ENCODE results near the gene OR6P1.

OR6P1 gene, protein sequence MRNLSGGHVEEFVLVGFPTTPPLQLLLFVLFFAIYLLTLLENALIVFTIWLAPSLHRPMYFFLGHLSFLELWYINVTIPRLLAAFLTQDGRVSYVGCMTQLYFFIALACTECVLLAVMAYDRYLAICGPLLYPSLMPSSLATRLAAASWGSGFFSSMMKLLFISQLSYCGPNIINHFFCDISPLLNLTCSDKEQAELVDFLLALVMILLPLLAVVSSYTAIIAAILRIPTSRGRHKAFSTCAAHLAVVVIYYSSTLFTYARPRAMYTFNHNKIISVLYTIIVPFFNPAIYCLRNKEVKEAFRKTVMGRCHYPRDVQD

DNA sequence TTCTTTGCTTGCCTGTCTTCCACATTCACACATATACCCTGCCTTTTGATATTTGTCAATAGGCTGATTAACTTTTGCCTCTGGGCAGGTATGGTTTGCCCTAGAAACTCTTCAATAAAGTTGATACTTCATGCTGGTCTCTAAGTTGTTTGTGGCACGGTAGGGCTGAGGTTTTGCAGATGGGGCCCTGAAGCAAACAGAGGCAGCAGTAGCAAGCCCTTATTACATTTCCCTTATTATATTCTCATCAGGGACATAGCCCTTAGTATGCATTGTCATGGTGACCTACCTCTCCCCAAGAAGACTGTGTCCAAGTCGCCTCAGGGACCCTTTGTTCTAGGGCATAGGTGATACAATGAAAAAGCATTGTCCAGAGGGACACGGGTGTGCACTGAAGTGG lies at the start of gene OR6P1:
Gene OR6P1 (minus strand): TSS at position 101 of the 400 bp plus-strand sequence. CDS start 6,976 bp downstream, outside the sequence.
- no peak for DNase-seq

DNA sequence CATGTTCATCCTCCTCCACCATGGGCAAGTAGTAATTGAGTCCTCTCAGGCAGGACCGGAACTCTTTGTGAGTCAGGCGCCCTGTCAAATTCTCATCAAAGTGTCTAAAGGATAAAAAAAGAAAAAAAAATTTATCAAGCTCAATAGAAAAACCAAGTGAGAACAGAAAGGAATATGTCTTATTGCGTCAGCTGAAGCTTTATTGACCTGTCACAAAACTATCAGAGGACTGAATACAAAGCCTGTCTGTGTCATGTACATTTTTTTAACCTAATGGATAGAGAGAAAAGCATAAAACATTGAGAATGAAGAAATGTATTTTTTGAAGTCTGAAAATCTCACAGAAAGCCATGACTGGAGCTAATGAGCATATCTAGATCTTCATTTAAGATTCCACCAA lies 43.4 kb upstream of the OR6P1 start:
- no peak for DNase-seq

DNA sequence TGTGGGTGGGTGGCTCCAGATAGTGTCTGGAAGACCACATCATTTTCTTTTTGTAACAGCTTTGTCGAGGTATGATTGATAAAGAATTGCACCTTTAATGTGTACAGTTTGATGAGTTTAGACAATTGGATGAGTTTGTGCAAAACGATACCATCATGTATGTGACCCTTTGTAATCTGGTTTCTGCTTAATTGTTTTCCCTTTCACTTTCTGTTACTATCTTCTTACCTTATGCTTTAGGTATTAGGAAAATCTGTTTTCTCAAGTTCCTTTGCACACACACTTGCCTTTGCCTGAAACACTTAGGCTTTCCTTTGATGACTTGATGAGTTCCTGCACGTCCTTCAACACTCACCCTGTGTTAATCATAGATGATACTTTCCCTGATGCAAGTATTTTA lies 41.5 kb upstream of the OR6P1 start:
- no peak for DNase-seq

DNA sequence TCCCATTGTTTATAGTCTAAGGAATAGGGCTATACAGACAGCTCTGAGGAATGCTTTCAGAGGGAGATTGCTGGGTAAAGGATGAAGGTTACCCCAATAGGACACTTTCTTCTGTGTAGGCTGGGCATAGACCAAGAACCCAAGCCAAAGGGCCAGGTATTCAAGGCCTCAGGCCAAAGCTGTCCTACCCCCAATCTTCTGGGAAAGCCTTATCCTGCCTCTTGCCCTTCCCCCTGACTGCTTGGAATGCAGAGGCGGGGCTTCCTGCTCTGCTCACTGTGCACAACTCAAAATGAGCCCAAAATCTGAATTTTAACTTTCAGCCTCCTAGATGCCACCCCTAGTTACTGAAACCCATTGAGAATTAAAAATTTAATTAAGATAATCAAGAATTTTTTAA lies 36.9 kb upstream of the OR6P1 start:
- no peak for DNase-seq

DNA sequence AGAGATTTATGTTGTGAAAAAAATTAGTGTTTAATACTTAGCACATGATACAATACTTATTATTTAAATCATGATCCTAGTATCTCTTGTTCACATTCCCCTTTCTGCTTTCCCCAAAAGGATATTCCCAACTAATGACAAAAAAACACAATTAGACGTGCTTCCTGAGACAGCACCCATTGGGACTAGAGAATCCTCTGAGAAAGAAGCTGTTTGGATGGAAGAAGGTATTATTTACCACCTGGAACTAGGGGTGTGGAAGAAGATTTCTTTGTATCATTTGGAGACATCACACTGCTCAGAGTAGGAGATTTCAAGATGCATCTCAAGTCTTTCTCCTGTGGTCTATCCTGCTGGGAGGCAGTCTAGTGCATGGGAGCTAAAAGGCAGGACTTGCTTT lies 34.6 kb upstream of the OR6P1 start, which contains the start of gene OR10Z1:
Gene OR10Z1 (plus strand): TSS at position 301 of the 400 bp plus-strand sequence. CDS start 1,171 bp downstream, outside the sequence.
- no peak for DNase-seq

DNA sequence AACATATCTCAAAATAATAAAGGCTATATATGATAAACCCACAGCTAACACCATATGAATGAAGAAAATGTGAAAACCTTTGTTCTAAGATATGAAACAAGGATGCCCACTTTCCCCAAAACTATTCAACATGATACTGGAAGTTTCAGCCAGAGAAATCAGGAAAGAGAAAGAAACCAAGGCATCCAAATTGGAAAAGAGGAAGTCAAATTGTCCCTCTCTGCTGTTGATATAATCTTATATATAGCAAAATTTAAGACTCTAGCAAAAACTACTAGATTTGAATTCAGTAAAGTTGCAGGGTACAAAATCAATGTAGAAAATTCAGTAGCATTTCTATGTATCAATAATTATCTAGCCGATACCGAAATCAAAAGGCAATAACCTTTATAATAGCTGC lies 30.4 kb upstream of the OR6P1 start:
- no peak for DNase-seq

DNA sequence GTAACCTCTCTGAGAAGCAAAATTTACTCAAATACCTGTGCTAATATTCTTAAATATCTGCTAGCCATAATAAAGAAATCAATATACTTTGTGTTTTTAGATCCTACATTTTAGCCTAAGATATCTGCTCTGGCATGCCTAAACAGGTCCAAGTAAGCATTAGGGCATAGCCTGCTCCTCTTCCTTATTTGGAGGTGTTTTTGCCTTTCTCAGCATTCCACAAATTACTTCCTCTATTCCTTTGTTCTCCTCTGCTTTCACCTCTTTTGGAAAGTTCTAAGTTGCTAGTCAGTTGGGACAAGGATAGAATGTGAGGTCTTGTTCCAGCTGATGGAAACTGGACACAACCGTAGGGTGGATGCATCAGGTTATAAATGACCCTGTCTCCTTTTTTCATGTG lies 16.6 kb upstream of the OR6P1 start:
- no peak for DNase-seq

DNA sequence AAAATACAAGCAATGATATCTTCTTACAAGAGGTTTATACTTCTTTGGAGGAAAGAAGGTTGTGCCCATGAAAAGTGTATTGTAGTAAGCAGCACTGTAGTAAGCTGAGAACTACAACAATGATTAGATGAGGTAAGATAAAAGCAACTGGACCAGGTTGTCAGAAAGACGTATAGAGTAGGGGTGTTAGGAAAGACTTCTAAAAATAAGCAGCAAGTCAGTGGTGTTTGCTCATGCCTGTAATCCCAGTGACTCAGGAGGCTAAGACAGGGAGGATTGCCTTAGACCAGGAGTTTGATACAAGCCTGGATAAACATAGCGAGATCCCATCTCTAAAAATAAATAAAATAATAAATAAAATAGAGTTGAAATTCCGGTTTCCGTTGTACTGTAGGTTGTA lies 13.6 kb upstream of the OR6P1 start:
- no peak for DNase-seq

DNA sequence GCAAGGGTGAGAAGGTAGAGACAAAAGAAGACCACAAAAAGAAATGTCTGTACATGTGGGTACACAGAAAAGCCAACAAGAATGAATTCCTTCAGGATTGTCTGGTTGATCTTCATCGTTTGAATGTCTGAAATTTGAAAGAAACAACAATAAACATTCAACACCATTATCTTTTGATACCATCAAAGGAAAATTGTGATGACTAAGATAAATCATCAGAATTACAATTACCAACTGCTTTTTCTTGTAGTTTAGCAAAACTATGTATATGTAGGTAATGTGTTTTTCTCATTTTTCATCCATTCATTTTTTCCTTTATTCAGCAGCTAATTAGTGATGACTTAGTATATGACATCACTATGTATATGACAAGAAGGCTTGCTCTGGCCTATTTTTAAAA lies 9.4 kb upstream of the OR6P1 start, which contains the start of gene OR10X1:
Gene OR10X1 (minus strand): TSS at position 167 of the 400 bp plus-strand sequence. CDS start 0 bp downstream, at position 167.
- no peak for DNase-seq

DNA sequence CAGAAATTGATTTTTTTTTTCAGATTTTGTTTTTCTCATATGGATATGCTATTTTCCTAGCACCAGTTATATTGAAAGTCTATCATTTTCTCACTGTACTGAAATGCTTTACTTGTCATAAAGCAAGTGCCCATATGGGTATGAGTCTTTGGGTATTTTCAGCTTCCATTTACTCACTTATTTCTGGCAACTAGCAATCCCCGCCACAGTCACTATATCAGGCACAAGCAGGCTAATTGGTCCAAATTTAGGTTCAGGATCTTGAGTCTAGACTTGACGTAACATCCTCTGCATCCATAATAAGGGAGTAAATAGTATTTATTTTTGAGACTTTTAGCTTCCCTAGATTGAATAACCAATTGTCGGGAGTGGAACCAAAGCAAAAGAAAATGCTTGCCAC lies 7.2 kb upstream of the OR6P1 start:
- no peak for DNase-seq

DNA sequence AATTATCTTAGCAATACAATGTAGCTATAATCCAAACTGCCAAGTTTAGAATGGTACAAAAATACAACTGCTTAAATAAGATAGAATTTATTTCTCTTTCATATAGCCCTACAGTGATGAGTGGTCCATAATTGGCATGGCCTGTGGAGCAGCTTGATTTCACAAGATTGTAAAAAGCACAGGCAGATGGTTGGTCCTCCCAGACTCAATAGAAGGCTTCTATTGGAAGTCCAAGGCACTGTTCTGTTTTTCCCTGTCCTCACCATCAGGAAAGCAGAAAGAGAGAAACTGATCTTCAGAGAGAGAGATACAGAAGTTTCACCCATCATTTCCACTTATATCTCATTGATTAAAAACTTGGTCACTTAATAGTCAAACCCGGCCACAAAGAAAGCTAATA lies 1.8 kb upstream of the OR6P1 start:
- DNase-seq, result no peak

DNA sequence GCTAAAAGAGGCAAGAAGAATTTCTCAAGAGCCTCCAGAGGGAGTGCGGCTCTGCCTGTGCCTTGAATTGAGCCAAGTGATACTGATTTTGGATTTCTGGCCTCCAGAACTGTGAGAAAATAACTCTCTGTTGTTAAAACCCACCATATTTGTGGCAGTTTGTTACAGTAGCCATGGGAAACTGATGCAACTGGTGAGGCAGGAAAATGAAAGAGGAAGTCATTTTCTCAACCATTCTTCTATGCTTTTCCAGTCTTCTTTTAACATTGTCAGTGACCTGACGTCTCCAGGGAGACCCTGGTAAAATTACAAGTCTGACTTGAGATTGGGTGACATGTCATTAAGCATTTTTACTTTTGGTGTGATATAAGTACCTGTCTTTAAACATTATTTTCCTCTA lies 5.8 kb downstream of the OR6P1 start:
- no peak for DNase-seq

DNA sequence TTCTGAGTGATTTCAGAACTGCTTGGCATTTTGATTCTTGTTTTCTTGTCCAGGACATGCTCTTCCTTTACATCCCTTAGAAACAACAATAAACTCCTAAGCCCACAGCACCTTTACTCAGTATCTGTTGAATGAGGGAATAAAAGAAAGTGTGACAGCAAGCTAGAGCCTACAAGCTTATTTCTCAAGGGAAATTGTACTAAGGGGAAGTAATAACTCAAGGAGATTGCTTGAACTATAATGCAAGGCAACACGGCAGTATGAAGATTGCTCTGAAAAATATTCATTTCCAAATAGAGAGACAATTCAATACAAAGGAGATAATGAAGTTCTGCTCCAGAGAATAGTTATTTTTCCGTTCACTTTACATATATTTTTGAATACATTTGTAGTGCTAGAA lies 6.5 kb downstream of the OR6P1 start:
- DNase-seq, result no peak

DNA sequence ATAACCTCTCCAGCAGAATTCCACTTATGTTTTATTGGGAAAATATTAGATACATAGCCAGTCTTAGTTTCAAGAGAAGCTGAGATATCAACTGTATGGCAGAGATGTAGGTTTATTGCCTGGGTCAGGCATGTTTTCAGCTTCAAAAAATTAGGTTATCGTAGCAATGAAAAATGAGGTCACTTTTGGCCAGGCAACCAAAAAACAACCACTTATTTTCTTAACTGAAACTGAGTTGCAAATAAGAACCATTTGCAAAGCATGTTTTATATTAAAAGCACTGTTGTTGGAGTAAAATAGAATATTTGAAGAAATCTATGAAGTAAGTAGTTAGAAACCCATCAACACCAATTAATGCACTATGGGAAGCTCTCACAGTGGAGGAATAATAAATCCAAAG lies 10.7 kb downstream of the OR6P1 start:
- DNase-seq, result no peak

DNA sequence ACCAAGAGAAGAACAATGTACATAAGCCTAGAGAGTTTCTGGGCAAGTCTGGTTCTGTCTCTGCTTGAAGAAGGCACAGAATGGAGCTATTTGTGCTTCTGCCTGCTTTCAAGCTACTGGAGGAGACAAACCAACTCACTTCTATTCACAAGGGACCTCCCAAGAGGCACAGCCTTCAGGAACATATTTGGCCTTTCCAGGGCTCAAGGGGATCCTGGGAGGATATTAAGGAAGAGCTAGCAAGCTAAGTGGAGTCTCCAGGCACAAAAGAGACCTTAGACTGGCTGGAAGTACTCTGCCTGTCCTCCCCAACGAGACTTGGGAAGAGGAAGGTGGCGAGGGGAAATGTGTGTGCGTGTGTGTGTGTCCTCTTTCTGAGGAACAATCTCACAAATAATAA lies 16.0 kb downstream of the OR6P1 start, which contains the start of gene OR6Y1:
Gene OR6Y1 (minus strand): TSS at position 54 of the 400 bp plus-strand sequence. CDS start 6,300 bp downstream, outside the sequence.
- DNase-seq, result no peak

DNA sequence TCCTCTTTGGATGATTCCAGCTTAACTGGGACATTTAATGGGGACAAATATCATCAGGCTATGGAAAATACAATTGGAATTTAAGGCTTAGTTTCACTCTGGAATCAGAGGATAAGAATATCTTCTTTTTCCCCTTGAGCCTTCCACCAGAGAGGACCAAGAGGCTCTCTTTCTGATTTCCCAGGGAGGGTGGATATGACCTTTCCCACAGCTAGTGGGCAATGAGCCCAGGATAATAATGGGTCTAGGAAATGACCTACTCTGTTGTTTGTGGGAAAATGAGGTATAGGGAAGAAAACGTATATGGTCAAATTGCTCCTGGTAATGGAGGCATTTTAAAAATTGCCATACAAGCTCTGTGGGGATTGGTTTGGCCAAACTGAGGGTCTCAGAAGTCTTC lies 18.1 kb downstream of the OR6P1 start:
- DNase-seq, result no peak

DNA sequence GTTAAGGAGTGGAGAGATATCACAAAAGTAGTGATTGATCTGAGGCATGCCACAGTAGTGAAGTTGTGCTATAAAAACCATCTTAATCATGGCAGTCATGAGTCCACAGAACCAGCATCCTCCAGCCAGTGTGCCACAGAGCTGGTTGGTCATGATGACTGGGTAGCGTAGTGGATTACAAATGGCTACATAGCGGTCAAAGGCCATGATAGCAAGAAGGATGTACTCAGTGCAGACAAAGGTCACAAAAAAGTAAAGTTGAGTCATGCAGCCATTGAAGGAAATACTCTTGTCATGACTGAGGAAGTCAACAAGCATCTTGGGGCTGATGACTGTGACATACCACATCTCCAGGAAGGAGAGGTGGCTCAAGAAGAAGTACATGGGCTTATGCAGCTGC lies 22.8 kb downstream of the OR6P1 start:
- DNase-seq, result no peak

DNA sequence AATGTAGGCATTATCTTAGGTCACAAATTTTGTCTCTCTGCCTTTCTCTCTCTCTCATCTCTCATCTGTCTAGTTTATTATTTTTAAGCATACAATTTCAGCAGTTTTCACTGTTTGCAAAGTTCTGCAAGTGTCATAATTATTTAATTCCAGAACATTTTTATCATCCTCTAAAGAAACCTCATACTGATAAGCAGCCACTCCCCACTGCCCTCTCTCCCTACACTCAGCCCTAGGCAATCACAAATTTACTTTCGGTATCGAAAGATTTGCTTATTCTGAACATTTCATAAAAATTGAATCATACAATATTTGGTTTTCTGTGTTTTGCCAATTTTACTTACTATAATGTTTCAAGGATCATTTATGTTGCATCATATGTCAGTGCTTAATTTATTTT lies 32.8 kb downstream of the OR6P1 start:
- no peak for DNase-seq

DNA sequence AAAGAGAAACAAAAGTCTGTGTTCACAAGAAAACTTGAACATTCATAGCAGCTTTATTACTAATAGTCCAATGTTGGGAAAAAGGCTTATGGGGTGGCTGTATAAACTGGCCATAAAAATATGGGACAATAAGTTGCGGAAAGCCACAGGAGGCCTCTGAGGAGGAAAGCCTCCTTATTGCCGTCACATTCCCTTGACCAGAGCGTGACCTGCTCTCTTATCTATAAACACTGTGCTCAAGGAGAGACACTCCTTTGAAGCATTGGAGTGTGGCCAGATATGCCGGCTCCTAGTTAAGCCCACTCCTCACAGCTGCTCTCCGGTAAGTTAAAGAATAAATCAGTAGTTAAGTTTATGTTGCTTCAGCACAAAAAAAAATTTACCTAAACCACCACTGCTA lies 35.9 kb downstream of the OR6P1 start:
- no peak for DNase-seq

DNA sequence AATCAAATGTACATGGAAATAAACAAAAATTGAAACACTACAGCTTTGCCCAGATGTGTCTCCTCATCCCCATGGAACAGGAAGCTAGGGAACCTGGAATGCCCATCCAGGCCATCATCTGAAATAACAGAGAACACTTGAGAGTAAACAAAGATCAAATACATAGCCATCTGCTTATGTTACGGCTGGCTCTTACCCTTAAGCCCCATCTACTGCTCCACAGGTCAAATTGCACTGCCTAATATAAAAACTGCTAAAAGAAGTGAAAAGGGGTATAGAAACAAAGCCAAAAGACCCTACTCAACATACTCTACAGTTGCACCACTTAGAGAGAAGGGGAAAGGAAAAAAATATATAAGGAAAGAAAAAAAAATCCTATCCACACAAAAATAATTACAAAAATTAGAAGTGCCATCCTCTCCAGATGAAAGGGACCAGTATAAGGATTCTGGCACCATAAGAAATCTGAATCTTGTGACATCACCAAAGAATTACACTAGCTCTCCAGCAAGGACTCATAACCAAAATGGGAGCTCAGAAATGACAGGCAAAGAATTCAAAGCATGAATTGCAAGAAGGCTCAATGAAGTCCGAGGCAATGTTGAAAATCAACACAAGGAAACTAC lies 43.1 kb downstream of the OR6P1 start:
- no peak for DNase-seq

DNA sequence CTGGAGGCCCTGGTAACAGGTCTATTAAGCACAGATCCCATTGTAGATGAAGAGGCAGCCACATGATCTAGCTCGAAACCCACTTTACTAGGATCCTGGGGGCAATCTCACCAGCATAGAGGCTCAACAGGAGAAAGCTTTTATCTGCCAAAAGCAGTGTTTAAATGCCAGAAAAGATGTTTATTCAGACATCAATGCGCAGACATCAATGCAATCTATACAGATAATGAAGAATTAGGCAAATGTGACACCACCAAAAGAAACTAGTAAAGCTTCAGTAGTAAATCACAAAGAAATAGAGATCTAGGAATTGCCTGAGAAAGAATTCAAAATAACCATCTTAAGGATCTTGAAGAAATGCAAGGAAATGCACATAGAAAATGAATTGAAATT lies 48.7 kb downstream of the OR6P1 start:
- DNase-seq, result no peak

DNA sequence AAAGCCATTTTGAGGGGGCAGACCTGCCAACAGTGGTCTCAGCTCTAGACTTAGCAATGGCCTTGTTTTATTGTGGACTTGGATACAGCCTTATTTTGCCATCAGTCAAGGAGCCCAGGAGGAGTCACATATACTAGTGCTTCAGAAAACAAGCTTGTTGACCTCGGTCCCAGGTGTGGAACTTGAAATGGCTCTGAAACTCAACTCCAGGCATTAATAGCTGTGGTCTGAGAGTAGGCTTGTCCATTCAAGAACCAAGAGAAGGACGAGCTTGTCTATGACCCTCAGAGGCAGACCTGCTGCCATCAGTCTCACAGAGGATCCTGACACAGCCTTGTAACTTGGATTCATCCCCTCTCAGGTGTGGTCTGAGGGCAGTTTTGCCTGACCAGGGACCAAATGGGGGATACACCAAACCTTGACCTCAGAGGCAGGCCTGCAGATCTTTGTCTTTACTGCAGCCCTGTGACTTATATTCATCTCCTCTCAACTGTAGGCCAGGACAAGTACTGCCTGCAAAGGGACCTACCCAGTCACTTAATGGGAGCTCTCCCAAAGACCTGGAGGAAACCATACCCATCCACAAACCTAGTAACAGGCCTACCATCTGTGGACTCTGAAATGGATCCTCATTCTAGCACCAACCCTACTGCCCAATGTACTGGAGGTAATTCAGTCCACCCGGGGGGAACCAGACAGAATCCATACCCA lies 49.3 kb downstream of the OR6P1 start:
- DNase-seq, result no peak

DNA sequence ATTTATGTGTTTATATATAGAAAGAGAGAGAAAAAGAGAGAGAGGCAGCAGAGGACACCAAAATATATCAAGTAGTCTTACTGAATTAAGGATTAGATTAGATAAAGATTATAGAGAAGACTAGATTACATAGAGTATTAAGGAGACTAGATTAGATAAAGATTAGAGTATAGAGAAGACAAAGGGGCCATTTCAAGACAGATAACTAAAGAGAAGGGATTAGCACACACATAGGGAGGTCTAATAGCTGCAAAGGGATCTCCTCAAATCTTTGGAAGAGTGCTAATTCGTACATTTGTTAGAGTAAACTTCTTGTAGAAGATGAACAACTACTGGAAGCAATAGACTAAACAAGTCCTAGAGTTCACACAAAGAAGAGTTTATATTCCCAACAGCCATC lies 50.4 kb downstream of the OR6P1 start:
- no peak for DNase-seq

DNA sequence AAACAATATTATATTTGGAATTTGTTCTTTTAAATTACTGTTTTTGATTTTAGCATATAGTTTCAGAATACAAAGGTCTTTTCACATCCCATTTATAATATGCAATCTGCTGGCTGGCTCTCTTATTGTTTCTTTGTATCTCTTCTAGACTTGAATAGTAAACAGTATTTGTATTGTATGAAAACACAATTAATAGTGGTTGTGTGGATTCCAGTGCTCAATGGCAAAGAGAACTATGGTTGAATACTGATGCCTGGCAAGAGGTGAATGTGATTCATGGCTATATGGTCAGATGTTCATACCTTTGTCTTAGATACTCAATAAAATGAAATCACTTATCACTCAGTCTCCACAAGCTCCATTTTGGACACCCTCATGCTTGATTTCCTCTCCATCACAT lies 53.4 kb downstream of the OR6P1 start:
- no peak for DNase-seq
